MM.1S (cell line): ENCODE data around the gene S100A6.

Source experiments
- CTCF ChIP-seq: fragments of 300-600 bp; sonication (generic); IDR thresholded peaks from 2 replicates; pipeline ENCODE4 v1.5.1; 2016; ENCODE audit warnings: antibody characterized with exemption, low read length, mixed read lengths
- EZH2 ChIP-seq: fragments of 300-600 bp; sonication (generic); optimal IDR thresholded peaks from 2 replicates; pipeline ENCODE3; 2017; ENCODE audit warnings: low read depth, mild to moderate bottlenecking, antibody characterized with exemption, low read length, mixed read lengths
- EZH2phosphoT487 ChIP-seq: fragments of 300-600 bp; sonication (generic); IDR thresholded peaks from 2 replicates; pipeline ENCODE4 v1.6.1; 2018; ENCODE audit warnings: antibody characterized with exemption, low read length

GRCh38 chr1:153547560-153548551 lies 12.1 kb upstream of the S100A6 start:
- no peak for TF ChIP-seq EZH2
- no peak for TF ChIP-seq CTCF
- no peak for TF ChIP-seq EZH2phosphoT487
